ENCODE data around the gene TMEM252.

The TMEM252 gene

DNA sequence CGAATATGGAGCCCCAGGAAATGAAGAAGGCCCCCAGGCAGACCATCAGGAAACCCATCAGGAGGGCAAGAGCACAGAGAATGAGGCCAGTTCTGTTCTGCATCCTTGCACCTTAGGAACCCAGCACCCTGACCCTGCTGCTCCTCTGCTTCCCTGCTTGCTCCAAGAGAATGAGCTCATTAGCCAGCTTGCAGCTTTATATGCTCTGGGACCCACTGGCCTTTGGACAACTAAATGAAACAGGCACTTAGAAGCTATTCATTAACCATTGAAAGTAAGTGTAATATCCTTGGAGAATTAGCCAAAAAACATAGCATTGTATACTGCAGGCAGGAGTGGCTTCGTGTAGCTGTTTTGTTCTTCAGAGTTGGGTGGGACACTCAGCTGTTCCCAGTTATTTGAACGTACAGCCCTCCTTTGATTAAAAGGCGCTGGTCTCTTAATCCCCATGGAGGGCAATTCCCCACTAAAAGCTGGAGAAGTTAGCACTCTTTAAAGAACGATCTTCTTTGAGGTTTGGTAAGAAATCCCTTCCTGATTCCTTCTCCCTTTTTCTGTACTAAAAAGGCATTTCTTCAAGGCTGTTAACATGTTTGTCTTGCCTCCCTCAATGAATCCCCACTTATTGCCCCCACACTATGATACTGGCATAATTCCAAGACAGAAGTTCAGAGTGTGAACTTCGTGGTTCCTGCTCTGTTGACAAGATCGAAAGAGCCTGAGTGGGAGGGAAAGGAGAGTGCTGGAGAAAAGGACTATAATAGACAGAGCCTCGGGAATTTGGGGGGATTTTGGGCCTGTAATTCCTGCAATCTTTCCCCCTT, at the start of gene TMEM252:
Gene TMEM252 (minus strand): TSS at position 172 of the 824 bp plus-strand sequence. CDS start 69 bp downstream, at position 103.
- DNase-seq (ENCODE audit: low read depth in 2 of 2): no peak

- no peak for DNase-seq (ENCODE audit: low read depth in 2 of 2)
Observed at GRCh38 chr9:68585034-68585761, 44.5 kb upstream of the TMEM252 start.

DNA sequence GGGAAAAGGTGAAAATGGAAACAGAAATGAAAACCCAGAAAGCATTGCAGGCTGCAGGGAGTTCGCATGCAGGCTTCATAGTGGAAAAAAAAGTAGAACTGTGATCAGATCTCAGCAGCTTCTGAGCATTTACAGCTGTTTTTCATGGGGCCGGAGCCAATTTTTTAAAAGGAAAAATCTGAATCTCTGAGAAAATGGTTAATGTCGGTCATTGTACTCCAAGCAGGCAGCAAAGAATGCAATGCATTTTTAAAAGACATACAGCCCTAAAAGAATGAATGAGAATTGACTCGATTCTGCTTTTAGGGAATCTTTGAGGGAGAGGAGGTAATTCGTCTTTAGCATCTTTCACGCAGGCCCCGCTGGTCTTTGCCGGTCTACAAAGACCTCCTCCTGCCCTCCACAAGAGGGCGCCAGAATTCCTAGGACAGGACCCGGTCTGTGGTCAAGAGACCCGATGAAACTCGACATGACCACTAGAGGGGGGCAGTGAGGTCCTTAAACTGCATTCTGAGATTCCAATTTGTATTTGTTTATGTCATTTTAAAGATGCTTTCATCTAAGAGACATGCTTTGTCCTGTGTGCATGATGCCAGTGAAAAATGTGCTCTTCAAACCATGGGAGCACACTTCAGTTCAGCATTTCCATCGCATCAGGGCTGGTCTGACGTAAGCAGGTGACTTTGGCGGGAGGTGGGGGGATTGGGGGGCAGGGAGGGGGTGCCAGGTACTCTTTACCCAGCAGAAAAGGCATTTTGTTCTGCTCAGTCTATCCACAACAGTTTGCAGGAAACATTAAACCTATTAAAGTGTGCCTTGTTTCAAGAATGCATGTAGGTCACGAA, 43.7 kb upstream of the TMEM252 start:
- DNase-seq (ENCODE audit: low read depth in 2 of 2): peak; percentile 54 to 85

DNA sequence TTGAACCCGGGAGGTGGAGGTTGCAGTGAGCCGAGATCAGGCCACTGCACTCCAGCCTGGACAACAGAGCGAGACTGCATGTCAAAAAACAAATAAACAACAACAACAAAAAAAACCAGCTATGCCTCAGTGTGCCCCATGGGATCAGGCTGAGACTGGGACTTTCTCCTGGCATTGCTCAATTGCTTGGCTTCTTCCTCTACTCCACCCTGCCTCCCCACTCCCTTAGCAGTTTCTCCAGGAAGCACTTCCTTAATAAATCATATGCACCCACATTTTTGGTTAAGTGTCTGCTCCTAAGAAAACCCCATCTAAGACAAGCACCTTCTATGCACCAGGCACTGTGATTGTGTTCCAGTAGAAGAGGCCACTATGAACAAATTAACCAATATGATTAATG, 41.0 kb upstream of the TMEM252 start:
- no peak for DNase-seq (ENCODE audit: low read depth in 2 of 2)

DNA sequence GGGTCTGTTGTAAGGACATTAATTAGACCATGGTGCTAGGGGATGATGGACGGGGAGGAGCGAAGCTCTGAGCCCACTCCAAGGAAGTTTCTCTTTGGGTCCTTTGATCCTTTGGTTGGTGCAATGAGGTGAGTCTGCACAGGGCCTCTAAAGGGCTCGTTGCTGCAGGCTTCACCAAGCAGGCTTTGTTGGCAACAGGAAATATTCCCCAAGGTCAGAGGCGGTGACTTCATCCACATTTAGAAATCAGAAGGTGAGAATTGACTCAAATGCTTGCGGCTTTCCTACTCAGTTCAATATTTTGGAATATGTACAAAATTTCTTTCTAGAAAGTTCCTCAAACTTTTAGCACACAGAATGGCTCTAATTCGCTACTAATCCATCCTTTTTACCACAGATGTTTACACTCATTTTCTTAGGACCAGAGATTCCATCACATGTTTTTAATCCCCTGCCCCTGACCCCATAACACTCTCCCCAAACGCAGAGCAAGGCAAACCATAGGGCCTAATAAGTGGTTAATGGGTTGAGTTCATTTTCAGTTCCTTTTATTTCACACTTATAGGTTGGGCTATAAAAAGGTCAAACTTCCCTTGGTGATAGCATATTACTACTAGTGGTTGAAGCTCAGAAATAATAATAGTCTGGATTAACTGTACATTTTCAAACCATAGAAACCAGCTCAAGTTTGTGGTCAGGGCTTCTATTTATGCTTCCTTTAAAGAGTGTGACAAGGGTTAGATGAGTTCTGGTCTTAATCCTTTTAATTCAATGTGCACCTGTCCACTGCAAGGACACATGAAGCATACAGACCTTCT, 37.3 kb upstream of the TMEM252 start:
- no peak for DNase-seq (ENCODE audit: low read depth in 2 of 2)

DNA sequence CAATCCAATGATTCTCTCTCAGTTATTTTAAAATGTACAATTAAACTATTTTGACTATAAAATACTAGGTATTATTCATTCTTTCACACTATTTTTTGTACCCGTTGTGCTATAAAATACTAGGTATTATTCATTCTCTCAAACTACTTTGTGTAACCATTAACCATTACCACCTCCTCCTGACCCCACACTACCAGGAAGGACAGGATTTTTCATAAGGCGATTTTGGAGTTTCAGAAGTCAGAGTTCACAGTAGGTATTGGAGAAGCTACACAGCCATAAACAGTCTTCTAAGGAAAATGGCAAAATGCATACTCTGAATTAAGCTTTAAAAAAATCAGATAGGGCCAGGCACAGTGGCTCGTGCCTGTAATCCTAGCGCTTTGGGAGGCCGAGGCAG, 35.1 kb upstream of the TMEM252 start:
- no peak for DNase-seq (ENCODE audit: low read depth in 2 of 2)

DNA sequence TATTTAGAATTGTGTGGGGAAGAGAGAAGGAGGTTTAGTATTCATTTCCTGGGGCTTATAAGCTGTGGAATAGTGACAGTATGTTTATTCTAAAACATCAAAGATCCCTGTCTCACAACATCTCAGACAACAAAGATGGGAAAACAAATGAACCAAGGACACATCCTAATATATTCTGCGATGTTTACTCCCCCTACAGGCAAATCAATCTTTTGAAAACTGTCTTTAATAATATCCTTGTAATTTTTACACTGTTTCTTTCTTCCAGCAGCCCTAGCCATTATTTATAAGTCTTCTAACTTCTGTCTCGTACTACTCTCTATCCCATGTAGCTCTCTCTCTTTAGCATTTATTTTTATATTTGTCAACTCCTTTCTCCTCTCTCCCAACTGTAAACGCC, 33.5 kb upstream of the TMEM252 start:
- no peak for DNase-seq (ENCODE audit: low read depth in 2 of 2)

DNA sequence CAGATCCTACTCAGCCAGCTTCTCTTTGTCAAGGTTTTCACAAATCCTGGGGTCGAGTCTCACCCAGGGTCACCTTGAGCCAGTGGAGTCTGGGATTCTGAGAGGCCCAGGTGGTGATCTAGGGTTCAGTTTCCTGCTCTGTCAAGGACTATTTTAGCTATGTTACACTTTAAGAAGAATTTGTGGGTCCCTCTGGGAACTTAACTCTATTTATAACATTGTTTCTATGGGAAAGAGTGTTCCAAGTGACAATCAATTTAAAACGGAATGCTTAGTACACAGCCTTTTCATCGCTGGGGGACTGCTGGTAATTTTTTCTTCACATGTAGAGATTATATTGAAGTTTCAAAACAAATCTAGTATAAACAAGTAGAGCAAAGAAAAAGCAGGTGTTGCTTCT, 26.9 kb upstream of the TMEM252 start:
- DNase-seq (ENCODE audit: low read depth in 2 of 2): no peak

DNA sequence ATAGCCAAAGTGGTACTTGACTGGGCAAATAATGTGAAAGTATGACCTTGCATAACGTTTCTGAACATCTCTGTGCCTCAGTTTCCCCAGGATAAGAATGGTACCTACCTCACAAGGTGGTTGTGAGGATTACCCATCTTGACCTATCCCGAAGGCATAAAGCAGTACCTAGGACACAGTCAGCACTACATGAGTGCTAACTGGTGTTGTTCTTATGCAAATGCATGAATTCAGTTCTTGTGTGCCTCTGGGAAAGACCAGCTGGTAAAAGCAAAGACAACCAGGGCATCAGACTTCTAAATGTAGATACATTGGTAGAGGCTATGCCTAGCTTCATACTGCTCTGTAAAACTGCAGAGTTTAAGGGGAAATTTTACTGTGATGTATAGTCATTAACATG, 21.8 kb upstream of the TMEM252 start:
- no peak for DNase-seq (ENCODE audit: low read depth in 2 of 2)

DNA sequence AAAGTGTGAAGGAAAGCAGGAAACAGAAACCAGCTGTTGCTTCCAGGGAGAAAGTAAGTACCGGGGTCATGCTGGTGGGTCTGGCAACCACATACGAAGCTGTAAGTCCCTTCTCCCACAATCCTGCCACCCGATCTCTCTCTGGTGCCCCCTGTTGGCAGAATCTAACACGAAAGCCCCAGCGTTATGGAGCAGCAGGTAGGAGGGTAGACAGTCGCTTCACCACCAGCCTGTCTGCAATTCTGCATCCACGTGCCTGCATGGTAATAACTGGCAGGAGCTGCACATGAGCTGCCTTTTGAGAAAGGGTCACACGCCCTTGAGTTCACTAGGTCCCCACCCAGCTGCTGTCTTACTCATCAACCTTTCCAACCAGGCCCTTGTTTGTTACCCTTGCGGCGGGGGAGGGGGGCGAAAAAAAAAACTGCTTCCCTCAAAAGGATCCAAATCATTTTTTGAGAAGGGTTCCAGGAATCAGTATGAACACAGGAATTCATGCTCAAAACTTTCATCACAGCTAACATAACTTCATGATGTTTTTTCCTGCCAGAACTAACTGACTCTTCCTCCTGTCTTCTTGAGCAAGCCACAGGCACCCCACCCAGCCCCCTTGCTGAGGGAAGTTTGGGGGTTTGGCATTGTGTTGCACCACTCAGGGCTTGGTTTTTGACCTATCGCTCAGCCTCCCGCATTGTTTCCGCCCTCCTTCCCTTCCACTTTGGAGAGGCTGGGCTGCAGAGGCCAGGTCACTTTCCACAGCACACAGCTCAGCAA, 19.6 kb upstream of the TMEM252 start:
- DNase-seq (ENCODE audit: low read depth in 2 of 2): peak; percentile 25 to 31

DNA sequence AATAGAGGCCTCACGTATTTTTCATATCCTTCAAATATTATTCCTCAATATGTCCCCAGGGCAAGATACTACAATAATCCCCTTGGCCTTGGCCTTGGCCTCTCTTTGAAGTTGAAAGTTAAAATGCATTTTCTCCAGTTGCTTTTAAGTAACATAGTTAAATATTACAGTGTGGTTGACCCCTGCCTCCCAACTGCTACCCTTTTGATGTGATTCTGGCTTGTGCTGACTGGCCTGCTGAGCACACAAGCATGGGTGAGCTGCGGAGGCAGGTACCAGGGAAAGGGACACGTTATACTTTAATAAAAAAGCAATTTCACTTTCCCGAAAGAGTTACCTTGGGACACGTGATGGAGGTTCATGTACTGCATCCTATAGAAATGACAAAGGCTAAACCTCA, 17.9 kb upstream of the TMEM252 start:
- DNase-seq (ENCODE audit: low read depth in 2 of 2): no peak

DNA sequence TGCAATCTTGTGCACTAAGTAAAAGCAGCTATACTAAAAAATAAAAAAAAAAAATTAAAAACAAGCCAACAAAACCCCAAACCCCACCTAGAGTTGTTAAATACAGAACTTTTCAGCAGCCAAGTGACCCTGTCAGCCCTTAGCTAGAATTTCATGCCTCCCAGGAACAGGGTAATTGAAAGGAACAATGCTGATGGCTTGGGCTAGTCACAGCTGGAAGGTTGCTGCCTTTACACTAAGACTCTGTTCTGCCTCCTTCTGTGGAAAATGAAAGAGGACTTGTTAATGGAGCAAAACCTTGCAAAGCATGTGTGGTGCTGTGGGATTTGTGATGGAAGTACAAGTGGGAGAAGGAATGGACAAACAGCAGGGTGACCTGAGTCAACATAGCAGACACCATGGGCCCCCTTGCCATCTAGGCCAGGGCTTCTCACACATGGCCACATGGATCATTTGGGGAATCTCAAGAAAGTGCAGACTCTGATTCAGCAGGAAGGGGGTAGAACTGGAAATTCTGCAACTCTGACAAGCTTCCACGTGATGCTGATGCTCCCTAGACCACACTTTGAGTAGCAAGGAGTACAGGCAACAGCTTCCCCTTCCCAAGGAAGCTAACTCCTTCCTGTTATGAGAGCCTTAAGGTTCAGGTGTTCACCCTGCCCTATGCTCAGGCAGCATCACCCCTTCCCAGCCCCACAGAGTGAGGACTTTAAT, 14.9 kb upstream of the TMEM252 start:
- no peak for DNase-seq (ENCODE audit: low read depth in 2 of 2)

- no peak for DNase-seq (ENCODE audit: low read depth in 2 of 2)
Observed at GRCh38 chr9:68552700-68553476, 12.2 kb upstream of the TMEM252 start.

DNA sequence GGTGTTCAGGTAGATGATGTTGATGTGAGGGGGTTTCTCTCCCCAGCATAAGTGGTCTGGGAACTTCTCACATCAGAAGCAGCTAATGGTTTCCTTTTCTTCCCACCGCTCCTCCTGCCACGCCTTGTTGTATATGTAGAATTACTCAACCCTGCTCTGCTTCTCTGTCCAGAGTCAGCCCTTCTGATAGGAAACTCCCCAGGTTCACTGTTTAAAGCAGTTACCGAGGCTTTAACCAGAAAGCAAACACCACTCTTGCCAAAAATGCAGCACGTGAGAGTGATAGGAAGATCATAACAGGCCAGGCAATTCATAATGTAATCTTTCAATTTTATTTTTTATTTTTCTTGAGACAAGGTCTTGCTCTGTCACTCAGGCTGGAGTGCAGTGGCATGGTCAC, 10.5 kb upstream of the TMEM252 start:
- DNase-seq (ENCODE audit: low read depth in 2 of 2): no peak

DNA sequence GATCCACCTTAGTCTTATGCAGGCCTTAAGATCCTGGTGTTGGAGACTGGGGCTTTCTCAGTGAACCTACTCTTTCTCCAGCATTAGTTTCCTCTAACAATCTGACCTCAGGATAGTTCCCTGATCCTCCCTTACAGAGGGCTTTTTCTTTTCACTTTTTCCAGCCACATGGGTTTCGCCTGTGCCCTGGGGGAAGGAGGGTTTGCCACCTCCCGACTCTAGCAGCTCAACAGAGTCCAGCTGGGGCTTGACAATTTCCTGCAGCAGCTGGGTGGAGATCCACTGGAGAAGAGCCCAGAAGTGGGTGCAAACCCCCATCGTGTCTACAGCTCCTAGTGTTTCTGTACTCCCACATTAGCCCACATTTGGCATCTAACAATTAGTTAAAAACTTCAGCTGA, 7.6 kb upstream of the TMEM252 start:
- no peak for DNase-seq (ENCODE audit: low read depth in 2 of 2)

DNA sequence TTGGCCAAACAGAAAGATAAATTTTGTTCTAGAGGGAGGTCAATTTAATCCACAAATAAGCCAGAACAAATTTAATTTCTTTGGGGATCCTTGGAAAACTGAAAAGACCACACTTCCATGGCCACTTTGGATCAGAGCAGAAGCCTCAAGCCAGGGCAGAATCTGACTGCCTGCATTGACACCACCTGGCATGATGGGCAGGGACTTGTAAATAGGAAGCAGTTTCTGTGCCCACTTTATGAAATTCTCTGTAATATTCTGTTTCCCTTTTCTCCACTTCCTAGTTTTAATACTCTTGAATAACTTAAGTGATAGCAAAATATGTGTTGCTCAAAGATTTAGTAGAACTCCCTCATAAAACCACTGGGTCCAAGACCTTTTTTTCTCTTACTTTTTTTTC, 6.7 kb upstream of the TMEM252 start:
- DNase-seq (ENCODE audit: low read depth in 2 of 2): no peak

DNA sequence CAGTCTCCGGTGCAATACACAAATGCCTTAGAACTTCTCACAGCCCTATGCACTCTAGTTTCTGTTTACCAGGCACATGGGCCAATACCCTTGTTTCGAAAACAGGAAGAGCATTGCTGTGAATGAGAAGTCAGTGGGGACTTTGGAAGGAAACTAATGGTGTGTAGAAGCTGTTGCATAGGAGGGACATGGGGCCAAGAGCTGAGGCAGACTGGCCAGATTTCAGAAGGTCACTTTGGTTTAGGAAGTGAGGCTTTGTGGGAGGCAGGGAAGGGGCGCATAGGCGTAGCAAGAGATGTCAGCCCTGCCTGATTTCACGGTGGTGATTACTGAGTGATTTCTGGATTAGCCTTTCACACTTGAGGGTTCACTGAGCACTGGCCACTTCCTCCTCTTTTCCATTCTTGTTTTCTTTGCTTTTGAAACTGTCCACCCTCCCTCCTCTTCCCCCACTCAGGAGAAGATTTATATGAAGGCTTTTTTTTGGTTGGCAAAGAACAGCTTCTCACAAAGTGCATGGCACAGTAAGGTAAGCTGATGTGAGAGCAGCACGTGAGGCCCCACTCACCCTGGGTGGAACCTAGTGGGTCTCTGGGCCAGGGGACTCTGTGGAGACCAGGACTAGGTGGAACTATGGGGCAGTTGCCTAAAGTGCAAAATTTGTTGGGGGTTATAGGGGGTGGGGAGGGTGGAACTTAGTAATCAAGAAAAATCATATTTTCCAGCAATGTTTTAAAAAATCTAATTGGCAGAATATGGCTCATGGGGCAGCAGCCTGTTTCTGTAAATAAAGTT, 6.1 kb upstream of the TMEM252 start:
- DNase-seq (ENCODE audit: low read depth in 2 of 2): no peak

- no peak for DNase-seq (ENCODE audit: low read depth in 2 of 2)
Observed at GRCh38 chr9:68545033-68545705, 4.5 kb upstream of the TMEM252 start.

Measured in stimulated activated CD4-positive, alpha-beta T cell treated with anti-CD3 and anti-CD28 coated beads, Interleukin-1b, Interleukin-23, amount 100 ng/mL, for 4 hours (primary cell).